NCI-H1694 (cell line): ENCODE measurements around the gene GPN2.
A peak's percentile ranks its signal among the peaks of the same experiment; 100 is the strongest.
"Not testable (repeated sequence)": the region's sequence is repeated elsewhere in the genome, so short reads cannot be mapped to it uniquely, and the experiment has no call there.

Experiments used
- DNase-seq: peaks from one replicate; lab custom pipeline; 2025; lab: John Stamatoyannopoulos, UW

Gene GPN2

DNA sequence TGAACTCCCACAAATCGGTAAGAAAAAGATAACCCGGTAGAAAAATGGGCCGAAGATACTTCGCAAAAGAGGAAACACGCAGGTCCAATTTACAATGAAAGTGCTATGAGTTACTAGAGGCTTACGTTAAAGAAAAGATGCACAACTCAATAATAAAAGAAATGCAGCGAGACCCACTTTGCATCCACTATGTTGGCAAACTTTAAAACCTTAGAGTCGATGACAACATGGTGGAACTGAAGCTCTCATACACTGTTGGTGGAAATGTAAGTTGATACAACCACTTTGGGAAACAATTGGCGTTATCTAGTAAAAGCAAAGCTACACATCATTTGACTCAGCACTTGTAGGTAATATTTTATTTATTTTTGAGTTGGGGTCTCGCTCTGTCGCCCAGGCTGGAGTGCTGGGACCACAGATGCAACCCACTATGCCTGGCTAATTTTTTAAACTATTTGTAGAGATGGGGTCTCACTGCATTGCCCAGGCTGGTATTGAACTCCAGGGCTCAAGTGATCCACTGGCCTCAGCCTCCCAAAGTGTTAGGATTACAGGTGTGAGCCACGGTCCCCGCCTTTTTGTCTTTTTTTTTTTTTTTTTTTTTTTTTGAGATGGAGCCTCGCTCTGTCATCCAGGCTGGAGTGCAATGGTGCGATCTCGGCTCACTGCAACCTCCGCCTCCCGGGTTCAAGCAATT lies 10.9 kb upstream of the GPN2 start:
- no peak for DNase-seq

DNA sequence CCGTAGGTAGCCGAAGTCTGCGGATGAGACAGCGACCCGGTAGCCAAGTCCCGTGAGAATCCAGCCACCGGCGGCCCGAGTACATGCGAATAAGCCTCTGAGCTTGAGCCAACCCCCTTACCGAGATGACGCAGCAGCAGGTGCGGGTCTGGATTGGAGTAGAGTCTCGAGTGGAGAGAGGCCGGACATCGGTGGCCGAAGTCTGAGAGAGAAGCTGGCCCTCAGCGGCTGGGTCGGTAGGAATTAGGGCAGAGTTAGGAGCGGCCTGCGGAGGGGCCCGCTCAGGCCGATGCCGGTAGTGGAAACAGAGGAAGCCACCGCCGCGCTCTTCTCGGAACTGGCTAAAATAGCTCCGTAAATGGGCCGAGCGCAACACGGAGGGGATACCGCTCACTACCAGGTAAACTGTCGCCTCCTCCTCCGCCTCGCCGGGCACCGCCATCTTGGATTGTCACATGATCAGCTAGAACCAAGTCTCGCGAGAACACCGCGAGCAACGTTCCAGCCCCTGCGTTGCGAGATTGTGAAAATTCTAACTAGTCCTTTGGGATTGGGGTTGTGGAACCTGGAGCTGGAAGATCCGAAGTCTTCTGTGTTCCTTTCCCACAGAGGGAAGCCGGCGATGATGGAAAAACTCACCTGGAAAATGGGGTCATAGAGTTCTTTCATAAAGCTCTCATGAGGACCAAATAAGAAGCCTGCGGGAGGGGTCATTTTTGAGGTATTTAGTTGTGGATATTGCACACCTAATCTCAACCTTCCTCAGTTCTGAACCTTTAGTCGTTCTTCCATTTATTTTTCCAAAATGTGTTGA lies 10.1 kb upstream of the GPN2 start, which contains the start of gene GPATCH3:
Gene GPATCH3, minus strand, starts transcription at position 467 of the 814 bp plus-strand sequence. Its CDS starts 25 bp downstream, at position 442.
- peak; percentile 88 for DNase-seq

DNA sequence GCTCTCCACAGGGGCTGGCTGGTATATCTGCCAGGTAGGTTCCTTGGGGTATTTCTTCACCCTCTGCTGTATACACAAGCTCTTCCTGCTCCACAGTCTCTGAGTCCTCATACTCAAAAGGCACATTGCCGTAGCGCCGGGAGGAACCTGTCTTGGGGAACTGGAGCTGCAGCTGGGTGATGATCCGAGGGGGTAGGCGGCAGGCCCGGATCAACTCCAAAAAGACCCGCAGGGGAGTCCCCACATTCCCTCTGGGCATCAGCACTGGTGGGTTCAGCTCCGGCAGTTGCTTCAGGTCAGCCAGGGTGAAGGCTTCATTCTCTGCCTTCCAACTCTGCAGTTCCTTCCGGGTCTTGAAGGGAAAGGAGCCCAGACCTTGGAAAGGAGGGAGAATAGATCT lies 7.3 kb upstream of the GPN2 start:
- no peak for DNase-seq

DNA sequence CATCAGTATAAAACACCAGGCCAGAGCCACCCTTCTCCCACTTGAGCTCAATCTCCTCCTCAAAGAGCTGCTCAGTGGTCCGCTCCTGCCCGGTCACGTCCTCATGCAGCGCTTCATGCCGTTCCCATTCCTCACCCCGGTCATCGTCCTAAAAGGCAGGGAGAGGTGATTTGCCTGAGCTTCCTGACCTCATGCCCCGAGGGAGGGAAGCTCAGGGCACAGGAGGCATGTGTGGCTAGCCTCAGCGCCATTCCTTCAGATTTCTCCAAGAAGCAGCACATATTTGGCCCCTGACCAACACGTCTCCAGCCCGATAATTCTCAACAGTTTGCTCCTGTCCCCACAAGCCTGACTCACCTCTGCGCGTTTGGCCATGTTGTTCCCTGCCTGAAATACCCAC lies 4.2 kb upstream of the GPN2 start:
- no peak for DNase-seq

DNA sequence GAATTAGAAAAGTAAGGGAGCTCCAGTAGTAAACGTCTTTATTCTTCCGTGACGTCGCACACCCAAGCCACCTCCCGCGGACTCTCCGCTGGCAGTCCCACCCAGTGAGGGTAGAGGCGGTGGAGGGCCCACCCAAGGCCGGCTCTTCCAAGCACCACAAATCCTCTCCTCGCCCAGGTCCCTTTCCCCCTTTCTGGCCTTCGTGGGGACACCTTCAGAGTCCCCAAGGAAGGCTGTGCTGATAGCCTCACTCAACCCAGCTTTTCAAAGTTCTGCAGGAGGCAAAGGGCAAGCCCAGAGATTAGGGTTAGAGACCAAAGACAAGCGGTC lies 349 bp upstream of the GPN2 start:
- no peak for DNase-seq

DNA sequence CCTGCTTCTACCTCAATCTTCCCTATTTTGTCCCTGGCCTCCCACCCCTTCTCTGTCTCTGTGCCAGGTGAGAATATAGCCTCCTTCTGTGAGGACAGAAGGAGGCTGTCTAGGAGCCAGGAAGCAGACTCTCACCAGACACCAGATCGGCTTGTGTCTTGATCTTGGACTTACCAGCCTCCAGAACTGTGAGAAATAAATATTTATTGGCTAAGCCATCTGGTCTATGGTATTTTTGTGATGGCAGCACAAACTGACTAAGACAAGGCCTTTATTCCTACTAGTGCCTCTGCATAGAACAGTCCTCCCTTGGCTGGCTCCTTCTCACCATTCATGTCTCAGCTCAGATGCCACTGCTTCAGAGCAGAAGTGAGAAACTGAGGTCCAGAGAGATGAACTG lies 1.9 kb downstream of the GPN2 start:
- DNase-seq = no peak

DNA sequence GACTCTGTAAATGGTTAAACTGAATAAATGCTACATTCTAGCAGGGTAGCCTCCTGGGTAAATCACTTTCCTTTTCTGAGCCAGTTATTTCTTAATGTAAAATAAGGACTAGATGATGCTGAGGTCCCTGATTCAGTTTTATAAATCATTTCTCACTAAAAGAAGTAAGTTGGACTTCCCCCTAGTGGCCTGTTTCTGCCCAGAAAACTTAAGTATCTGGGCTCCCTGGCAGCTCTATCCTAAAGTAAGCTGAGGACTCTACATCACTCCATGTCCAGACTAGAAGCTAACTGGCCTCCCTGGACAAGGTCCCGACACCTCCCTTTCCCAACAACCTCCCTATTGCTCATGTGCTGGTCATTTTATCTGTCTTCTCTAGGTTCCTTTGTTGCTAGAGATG lies 3.0 kb downstream of the GPN2 start:
- peak; percentile 14 for DNase-seq

DNA sequence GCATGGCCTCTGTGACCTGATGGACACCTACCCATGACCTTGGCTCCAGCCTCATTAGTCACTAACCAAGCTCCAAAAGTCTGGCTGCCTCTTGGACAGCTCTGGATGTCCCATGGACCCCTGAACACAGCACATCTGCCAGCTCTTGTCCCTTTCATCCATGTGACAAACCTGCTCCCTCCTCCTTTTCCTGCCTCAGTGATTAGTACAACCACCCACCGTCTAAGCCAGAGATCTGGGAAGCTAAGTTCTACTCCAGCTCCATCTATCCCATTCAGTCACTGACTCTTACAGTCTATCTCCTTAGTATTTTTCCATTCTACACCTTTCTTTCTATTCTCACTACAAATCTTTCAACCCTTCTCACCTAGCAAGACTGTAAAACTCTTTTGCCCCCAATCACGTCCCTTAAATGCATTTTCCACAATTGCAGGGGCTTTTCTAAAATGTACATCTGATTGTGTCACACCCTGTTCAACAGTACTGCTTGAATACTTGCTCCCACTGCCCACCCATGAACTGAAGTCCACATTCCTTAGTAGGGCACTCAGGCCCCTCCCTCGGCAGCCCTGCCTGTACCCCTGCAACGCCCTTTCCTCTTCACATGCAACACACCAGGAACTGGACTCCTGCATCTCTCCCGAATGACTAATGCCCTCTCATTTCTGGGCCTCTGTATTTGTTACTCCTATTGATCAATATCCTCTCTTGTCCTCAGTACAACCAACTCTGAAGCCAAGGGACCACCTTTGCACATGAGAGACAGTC lies 7.2 kb downstream of the GPN2 start:
- DNase-seq = no peak

DNA sequence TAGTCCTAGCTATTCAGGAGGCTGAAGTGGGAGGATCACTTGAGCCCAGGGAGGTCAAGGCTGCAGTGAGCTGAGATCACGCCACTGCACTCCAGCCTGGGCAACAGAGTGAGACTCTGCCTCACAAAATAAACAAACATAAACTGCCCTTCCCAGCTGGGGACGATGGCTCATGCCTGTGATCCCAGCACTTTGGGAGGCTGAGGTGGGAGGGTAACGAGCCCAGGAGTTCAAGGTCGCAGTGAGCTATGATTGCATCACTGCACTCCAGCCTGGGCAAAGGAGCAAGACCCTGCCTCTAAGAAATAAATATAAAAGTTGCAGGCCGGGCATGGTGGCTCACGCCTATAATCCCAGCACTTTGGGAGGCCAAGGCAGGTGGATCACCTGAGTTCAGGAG lies 8.5 kb downstream of the GPN2 start:
- DNase-seq = not testable (repeated sequence)

DNA sequence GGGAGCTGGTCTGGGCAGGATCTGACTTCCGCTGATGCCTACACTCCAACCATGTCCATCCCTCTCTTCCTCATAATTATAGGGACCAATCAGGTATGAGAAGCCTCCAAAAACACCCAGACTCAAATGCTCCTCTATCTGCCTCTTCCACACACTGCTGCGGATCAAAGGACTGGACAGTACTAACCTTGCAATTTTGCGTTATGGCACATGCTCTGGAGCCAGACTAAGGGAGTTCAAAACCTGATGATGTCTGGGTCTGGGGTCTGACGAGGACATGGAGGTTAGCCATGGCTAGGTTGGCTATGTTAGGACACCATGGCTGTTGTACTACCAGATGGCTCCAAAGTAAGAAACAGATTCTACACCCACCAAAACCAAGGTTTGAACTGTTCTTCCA lies 10.3 kb downstream of the GPN2 start:
- DNase-seq = no peak

DNA sequence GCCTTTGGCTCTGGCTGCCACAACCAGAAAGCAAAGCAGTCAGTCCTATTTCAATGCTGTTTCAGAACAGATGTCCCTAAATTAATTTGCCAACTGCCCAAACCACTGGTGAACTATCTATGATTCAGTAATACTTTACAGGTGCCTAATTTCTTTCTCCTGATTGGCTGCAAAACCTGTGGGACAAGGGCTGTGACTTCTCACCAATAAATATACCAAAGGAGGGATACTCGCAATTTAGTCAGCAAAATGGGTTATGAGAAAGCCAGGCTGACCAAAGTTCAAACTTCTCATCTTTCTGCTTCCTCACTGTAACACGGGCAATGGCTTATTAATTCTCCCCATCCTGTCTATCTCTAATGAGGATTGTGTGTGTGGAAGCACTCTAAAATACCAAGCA lies 12.8 kb downstream of the GPN2 start:
- DNase-seq = no peak

DNA sequence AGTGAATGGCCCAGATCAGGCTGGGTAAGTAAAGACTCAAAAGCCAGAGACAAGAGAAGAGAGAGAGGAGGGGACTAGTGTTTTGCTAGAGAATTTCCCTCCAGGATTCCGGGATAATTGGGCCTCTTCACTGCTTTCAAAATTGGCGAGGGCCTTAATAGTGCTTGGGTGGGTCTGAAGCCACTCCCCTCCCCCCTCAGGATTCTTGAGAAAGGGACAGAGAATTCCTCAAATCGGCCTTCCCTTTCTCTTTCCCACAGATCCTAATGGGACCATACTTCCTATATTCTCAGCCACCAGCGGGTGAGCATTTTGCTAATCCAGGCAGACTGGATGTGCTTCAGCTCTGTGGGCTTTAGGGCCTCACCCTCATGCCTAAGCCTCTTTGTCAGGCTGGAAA lies 15.2 kb downstream of the GPN2 start:
- DNase-seq = no peak

DNA sequence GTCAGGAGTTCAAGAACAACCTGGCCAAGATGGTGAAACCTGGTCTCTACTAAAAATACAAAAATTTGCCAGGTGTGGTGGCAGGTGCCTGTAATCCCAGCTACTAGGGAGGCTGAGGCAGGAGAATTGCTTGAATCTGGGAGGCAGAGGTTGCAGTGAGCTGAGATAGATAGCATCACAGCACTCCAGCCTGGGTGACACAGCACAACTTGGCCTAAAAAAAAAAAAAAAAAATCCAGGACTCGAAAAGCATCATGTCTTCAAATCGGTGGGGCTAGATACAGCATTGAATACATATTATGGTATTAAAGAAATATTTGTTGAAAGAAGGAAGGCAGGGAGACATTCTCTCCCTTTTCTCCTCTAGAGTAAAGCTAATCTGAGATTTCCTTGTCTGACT lies 17.0 kb downstream of the GPN2 start:
- not testable (repeated sequence) for DNase-seq

DNA sequence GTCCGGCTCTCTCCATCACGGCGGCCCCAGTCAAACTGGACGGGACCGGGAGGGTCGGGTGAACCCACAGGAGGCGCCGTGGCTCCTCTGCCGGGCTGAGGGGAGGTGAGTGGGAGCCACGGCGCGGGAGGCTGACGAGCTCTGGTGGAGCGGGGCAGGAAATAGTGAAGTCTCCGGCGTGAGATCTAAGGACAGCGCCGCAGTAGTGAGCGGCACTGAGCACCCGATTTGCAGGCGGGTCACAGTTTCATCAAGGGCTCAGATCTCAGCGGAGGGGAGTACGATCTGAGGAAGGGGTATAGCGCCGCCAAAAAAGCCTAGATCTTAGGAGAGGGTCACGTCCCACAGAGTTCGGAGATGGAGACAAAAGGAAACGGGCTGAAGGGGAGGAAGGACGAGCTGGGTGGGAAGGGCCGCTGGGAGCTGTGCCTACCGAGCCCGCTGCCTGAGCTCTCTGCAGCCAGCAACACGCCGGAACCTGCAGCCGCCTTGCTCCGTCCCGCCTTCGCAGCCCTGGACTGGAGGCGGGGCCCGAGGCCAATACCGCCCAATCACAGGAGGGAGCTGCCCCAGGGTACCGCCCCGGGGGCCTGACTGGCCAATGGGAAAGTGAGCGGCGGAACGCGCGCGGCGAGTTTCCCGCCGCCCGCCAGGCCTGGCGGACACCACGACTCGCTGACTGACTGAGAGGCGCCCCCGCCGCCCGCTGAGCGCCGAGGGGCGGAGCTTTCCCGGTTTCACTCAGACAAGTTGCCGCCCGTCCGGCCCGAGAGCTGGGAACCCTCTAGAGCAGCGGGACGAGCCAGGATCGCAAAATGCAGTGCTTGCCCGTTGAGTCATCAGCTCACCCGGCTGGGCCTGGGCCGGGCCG lies 25.2 kb downstream of the GPN2 start:
- peak; percentile 85 for DNase-seq

DNA sequence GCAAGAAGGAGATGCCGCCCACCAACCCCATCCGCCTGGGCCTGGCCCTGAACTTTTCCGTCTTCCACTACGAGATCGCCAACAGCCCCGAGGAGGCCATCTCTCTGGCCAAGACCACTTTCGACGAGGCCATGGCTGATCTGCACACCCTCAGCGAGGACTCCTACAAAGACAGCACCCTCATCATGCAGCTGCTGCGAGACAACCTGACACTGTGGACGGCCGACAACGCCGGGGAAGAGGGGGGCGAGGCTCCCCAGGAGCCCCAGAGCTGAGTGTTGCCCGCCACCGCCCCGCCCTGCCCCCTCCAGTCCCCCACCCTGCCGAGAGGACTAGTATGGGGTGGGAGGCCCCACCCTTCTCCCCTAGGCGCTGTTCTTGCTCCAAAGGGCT lies 26.4 kb downstream of the GPN2 start:
- DNase-seq = no peak

DNA sequence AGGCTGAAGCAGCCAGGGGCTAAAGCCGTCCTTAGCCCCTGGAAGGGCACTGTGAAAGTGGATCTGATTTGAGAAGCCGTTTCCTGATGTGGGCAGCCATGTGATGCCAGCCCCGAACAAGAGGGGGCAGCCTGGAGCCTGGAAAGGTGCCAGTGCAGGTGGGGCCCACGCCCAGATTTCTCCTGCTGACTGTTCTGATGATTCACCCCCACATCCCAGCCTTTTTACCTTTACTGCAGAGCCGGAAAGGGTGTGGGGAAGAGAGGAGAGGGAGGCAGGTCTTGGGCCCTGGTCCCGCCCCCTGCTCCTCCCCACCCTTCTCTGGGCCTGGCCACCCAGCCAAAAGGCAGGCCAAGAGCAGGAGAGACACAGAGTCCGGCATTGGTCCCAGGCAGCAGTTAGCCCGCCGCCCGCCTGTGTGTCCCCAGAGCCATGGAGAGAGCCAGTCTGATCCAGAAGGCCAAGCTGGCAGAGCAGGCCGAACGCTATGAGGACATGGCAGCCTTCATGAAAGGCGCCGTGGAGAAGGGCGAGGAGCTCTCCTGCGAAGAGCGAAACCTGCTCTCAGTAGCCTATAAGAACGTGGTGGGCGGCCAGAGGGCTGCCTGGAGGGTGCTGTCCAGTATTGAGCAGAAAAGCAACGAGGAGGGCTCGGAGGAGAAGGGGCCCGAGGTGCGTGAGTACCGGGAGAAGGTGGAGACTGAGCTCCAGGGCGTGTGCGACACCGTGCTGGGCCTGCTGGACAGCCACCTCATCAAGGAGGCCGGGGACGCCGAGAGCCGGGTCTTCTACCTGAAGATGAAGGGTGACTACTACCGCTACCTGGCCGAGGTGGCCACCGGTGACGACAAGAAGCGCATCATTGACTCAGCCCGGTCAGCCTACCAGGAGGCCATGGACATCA lies 27.1 kb downstream of the GPN2 start, which contains the start of gene SFN:
Gene SFN, plus strand, starts transcription at position 369 of the 904 bp plus-strand sequence. Its CDS starts 64 bp downstream, at position 433.
- DNase-seq = no peak

DNA sequence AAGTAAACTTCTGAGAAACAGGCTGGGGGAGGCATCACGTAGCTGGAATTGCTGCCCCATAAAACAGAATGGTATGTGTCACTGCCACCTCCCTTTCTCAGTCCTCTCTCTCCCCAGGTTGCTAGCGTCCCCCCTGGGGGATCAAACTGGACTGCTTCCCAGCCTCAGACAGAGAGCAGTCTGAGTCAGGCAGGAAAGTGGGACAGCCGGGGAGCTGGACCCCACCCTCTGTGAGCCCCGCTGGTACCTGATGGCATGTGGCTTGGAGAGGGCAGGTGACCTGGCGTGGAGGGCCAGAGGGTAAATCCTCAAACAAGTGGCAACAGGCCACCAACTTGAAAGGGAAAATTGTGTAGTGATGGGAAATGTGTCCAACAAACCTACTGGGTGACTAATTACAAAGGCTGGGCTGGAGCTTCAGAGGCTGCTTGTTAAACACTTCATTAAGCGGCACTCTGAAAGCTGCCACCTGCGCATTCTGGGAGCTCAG lies 28.1 kb downstream of the GPN2 start:
- DNase-seq = no peak

DNA sequence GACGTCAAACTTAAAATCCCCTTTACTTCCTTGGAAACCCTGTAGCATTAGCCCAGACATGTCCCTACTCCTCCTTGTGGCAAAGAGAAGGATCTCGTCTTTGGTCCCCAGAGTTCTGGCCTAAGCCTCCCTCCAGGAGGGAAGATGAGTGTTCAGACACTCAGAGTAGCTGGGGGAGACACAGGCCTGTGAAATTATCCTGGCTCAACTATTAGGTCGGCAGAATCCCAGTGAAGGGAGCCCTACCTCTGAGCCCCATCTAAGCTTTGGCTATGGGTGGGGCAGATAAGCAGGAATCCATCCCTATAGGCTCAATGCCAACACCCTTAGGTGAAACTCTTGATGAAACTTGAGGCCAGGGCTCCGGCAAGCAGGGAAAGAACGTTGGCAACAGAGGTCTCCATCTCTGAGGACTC lies 28.8 kb downstream of the GPN2 start:
- DNase-seq = no peak

DNA sequence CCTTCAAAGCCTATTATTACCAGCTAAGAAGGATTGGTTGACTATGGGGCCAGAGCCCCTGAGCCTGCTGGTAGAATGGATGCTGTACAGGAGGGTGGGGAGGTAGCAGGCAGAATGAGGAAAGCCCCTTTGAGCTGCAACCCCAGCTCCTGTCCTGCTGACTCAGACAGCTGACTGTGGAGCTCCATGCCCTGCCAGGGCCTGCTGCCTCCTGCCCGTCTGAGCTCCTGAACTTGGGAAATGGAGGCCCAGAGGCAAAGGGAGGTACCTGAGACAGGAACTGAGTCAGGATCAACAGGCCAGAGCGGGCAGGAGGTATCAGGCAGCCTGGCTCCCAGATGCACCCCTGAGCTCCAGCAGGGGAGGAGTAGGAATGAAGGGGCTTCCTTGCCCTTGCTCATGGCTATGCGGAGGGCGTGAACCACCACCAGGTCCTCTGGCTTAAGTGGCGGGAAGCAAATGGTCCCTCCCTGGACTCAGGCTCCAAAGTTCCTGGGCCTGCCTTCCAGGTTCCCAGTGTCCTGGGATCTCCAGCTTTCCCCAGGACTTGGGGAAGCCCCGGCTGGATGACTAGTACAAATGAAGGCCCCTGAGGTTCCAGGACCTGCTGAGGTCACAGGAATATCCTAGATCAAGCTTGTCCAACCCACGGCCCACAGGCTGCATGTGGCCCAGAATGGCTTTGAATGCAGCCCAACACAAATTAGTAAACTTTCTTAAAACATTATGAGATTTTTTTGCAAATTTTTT lies 31.0 kb downstream of the GPN2 start:
- no peak for DNase-seq

DNA sequence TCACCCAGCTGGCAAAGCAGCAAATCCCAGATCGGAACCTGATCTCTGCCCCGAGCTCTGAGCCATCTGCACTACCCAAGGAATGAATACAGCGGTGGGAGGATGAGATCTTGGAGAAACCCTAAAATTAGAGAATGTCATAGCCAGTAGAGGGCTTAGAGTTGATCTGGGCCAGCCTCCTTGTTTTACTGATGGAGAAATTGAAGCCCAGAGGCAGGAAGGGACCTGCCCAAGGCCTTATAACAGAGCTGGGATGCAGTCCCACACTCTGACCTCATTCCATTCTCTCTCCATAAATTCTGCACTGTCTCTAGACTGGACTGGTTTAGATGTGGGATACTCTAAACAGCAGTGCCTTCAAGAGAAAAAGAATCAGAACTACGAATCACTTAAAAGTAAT lies 31.9 kb downstream of the GPN2 start:
- DNase-seq = no peak
